HUES64 (cell line): ENCODE data around the gene UNC45B.
"Not testable (repeated sequence)": the region's sequence is repeated elsewhere in the genome, so short reads cannot be mapped to it uniquely, and the experiment has no call there.

Experiments used
- H3K27ac ChIP-seq: 2 replicates; pipeline ENCODE4 v1.7.0; 2013; ENCODE audit warnings: low read depth, low read length, inconsistent platforms
- H3K27me3 ChIP-seq: 2 replicates; pipeline ENCODE4 v1.6.1; 2013; ENCODE audit warnings: mild to moderate bottlenecking, low read length; ENCODE audit not compliant: insufficient read depth
- H3K36me3 ChIP-seq: 2 replicates; pipeline ENCODE4 v1.6.1; 2013; ENCODE audit warnings: mild to moderate bottlenecking, low read length; ENCODE audit not compliant: insufficient read depth
- H3K4me1 ChIP-seq: 2 replicates; pipeline ENCODE4 v1.6.1; 2013; ENCODE audit warnings: mild to moderate bottlenecking, low read length, moderate library complexity; ENCODE audit not compliant: insufficient read depth
- H3K4me3 ChIP-seq: 2 replicates; pipeline ENCODE4 v1.5.1; 2013; ENCODE audit warnings: mild to moderate bottlenecking, low read length, moderate library complexity
- H3K9ac ChIP-seq: 2 replicates; pipeline ENCODE4 v1.6.1; 2013; ENCODE audit warnings: mild to moderate bottlenecking, low read depth, low read length
- H3K9me3 ChIP-seq: 2 replicates; pipeline ENCODE4 v1.6.1; 2013; ENCODE audit warnings: low read depth, low read length; ENCODE audit not compliant: insufficient read depth
- whole genome bisulfite sequencing: fragments of 150-250, 120-280 bp; methylation state at CpG from one replicate; pipeline ENCODE4 v1.1.7; 2013; ENCODE audit warnings: missing lambda C conversion rate; 5-methylcytosine and 5-hydroxymethylcytosine counted together

Gene UNC45B

GRCh38 chr17:35218915-35219314, 71.3 kb downstream of the UNC45B start:
- Histone ChIP-seq H3K36me3 (no peaks in the 10 kb centered on the region), H3K9ac (no peak overlapping the region), H3K27me3 (no peaks in the 10 kb centered on the region), H3K9me3 (peaks cover 6% of the 10 kb centered on the region; the same call in 1 of the 2 replicates), H3K4me3 (no peak overlapping the region), H3K27ac (no peak overlapping the region), H3K4me1 (no peaks in the 10 kb centered on the region)
- WGBS, result no CpG with 5 or more reads among the region's 2 CpGs

DNA sequence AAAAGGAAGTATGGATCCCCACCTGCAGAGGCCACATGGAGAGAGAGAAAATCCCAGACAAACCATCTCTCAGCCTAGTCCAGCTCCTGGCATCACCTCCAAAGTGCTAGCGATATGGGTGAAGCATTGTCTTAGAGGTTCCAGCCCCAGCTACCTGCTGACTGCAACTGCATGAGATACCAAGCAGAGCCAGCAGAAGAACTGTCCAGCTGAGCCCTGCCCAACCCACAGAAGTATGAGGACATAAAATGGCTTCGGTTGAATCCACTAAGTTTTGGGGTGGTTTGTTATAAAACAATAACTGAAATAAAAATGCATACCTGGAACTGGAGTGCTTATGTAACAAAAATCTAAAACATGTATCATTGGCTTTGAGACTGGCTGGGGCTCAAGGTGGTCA, 74.8 kb downstream of the UNC45B start:
- no peak overlapping the region for H3K27ac ChIP-seq
- H3K9me3 ChIP-seq, result peaks cover 6% of the 10 kb centered on the region; the same call in 1 of the 2 replicates
- H3K36me3 ChIP-seq, result no peaks in the 10 kb centered on the region
- no peak overlapping the region for H3K9ac ChIP-seq
- no peaks in the 10 kb centered on the region for H3K4me1 ChIP-seq
- H3K27me3 ChIP-seq, result no peaks in the 10 kb centered on the region
- no peak overlapping the region for H3K4me3 ChIP-seq
- 94% methylated on average over 2 of the region's 2 CpGs for WGBS

- H3K4me3 ChIP-seq, result no peak overlapping the region
- no peak overlapping the region for H3K9ac ChIP-seq
- H3K27me3 ChIP-seq, result no peaks in the 10 kb centered on the region
- 59% methylated on average over 1 of the region's 1 CpG for WGBS
- H3K4me1 ChIP-seq, result no peaks in the 10 kb centered on the region
- H3K27ac ChIP-seq, result no peak overlapping the region
- H3K9me3 ChIP-seq, result peaks cover 6% of the 10 kb centered on the region; the same call in 1 of the 2 replicates
- no peaks in the 10 kb centered on the region for H3K36me3 ChIP-seq
Measured at GRCh38 chr17:35224436-35224835, 76.8 kb downstream of the UNC45B start.

DNA sequence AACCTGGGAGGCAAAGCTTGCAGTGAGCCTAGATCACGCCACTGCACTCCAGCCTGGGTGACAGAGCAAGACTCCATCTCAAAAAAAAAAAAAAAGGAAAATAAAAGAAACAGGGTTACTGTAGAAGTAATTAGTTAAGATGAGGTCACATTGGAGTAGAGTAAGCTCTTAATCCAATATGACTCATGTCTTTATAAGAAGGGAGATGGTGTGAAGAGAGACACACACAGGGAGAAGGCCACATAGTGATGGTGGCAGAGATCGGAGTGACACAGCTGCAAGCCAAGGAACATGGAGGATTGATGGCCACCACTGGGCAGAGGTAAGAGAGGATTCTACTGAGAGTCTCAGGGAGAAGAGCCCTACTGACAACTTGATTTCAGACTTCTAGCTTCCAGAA, 79.9 kb downstream of the UNC45B start:
- Histone ChIP-seq H3K9me3 (peaks cover 4% of the 10 kb centered on the region; the same call in 1 of the 2 replicates), H3K9ac (no peak overlapping the region), H3K36me3 (no peaks in the 10 kb centered on the region), H3K4me3 (no peak overlapping the region), H3K27ac (no peak overlapping the region), H3K27me3 (0 out of 2 replicates have a peak, but pooled peaks cover 3% of the 10 kb centered on the region), H3K4me1 (no peaks in the 10 kb centered on the region)
- 90% methylated on average over 2 of the region's 2 CpGs for WGBS

- H3K9ac ChIP-seq, result no peak overlapping the region
- no peak overlapping the region for H3K4me3 ChIP-seq
- H3K36me3 ChIP-seq, result no peaks in the 10 kb centered on the region
- 71% methylated on average over 1 of the region's 1 CpG for WGBS
- H3K9me3 ChIP-seq, result no peaks in the 10 kb centered on the region
- no peak overlapping the region for H3K27ac ChIP-seq
- H3K27me3 ChIP-seq, result 0 out of 2 replicates have a peak, but pooled peaks cover 3% of the 10 kb centered on the region
- no peaks in the 10 kb centered on the region for H3K4me1 ChIP-seq
Measured at GRCh38 chr17:35229638-35230037, 82.0 kb downstream of the UNC45B start.

- H3K36me3 ChIP-seq, H3K27me3 ChIP-seq, H3K27ac ChIP-seq, H3K9ac ChIP-seq, H3K4me1 ChIP-seq, H3K4me3 ChIP-seq, H3K9me3 ChIP-seq: not testable (repeated sequence)
- WGBS, result 92% methylated on average over 4 of the region's 4 CpGs
Measured at GRCh38 chr17:35234315-35234714, 86.7 kb downstream of the UNC45B start.

GRCh38 chr17:35235289-35235688, 87.7 kb downstream of the UNC45B start:
- 92% methylated on average over 3 of the region's 3 CpGs for WGBS
- peaks cover 8% of the 10 kb centered on the region; the same call in 1 of the 2 replicates for H3K27me3 ChIP-seq
- no peak overlapping the region for H3K27ac ChIP-seq
- H3K36me3 ChIP-seq, result no peaks in the 10 kb centered on the region
- H3K4me1 ChIP-seq, result no peaks in the 10 kb centered on the region
- no peak overlapping the region for H3K4me3 ChIP-seq
- no peak overlapping the region for H3K9ac ChIP-seq
- no peaks in the 10 kb centered on the region for H3K9me3 ChIP-seq

DNA sequence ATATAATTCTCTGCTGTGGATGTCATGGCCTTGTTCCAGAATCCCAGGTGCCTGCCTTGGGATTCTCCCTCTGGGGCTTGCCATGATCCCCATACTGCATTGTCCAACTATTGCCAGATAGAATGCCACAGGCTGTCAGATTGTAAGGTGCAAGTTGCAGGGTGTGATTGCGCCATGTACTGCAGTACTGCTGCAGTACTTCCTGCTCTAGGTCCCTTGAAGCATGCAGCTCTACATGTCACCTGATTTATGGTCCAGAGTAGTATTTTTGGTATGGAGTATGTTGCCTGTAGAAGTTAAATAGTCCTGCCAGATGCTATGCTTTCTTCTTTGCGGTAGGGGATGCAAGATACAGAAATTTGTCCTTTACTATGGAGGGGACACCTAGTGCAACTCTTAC, 88.3 kb downstream of the UNC45B start:
- 90% methylated on average over 2 of the region's 2 CpGs for WGBS
- no peaks in the 10 kb centered on the region for H3K4me1 ChIP-seq
- H3K27ac ChIP-seq, result no peak overlapping the region
- H3K36me3 ChIP-seq, result no peaks in the 10 kb centered on the region
- H3K9me3 ChIP-seq, result no peaks in the 10 kb centered on the region
- H3K9ac ChIP-seq, result no peak overlapping the region
- H3K4me3 ChIP-seq, result no peak overlapping the region
- H3K27me3 ChIP-seq, result peaks cover 8% of the 10 kb centered on the region; the same call in 1 of the 2 replicates

DNA sequence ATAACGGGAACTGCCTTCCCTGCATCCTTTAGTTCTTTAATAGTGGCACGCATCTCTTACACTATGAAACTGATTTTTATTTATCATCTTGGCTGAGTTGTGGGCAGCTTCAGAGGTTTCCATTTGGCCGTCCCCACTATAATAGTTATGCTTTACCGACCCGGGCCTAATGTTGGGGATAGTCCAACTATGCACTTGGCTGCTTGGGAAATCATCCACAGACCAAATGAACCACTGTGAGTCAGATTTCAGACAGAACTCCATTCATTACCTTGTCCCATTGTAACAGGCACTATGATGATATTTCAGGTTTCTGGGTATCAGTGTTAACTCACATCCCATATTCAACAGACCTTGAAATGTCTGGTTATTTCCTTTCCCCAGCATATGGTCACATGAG, 89.2 kb downstream of the UNC45B start:
- 95% methylated on average over 5 of the region's 5 CpGs for WGBS
- Histone ChIP-seq H3K27ac (no peak overlapping the region), H3K9me3 (no peaks in the 10 kb centered on the region), H3K36me3 (no peaks in the 10 kb centered on the region), H3K9ac (no peak overlapping the region), H3K4me1 (no peaks in the 10 kb centered on the region), H3K4me3 (no peak overlapping the region), H3K27me3 (peaks cover 10% of the 10 kb centered on the region; the same call in 1 of the 2 replicates)

DNA sequence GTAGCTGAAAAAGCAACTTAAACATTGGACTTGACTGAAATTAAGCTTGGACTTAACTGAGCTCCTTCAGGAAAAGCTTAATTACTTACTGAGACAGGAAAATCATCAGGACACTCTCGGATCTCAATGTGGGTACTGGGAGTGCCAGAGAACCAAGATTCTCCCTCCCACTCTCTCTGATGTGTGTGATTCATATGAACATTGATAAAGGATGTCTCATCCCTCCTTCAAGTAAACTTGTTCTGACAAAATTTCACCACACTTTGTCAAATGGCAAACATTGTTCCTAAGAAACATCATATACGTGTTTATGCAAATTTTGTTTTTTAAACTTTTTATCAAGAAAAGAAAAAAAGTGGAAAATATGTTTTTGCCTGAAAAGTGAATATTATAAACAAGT, 91.2 kb downstream of the UNC45B start:
- H3K27me3 ChIP-seq, result peaks cover 17% of the 10 kb centered on the region
- H3K9me3 ChIP-seq, result no peaks in the 10 kb centered on the region
- peaks cover 6% of the 10 kb centered on the region; the same call in 1 of the 2 replicates for H3K4me1 ChIP-seq
- no peak overlapping the region for H3K4me3 ChIP-seq
- no peak overlapping the region for H3K27ac ChIP-seq
- H3K36me3 ChIP-seq, result no peaks in the 10 kb centered on the region
- no peak overlapping the region for H3K9ac ChIP-seq
- WGBS, result 100% methylated on average over 2 of the region's 2 CpGs
